Raji (cell line): ENCODE results near the gene GOLGA6L2.

ENCODE experiments used
- POLR2A ChIP-seq: IDR thresholded peaks from 2 replicates; pipeline ENCODE4 v1.6.1; 2011; ENCODE audit warnings: low read depth, low read length, control low read depth; ENCODE audit not compliant: insufficient read depth

The GOLGA6L2 gene

DNA sequence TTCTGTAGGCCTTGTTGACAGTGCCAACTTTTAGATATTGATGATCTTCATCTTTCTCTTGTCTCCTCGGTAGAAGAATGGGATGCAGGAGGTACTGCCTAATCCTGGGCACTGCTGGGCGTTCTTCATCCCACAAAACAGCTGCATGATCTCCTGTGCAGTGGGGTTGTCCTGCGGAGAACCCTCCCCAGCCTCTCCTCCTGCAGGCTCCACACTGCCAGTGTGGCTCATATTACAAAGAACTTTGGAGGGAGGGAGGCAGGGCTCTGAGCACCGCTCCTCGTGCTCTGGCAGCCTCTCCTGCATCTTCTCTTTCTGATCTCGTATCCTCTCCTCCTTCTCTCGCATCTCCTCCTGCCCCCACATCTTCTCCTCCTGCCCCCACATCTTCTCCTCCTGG is 7.5 kb downstream of the GOLGA6L2 start:
- TF ChIP-seq POLR2A = no peak

- no peak for TF ChIP-seq POLR2A
These were observed 8.1 kb downstream of the GOLGA6L2 start for GRCh38 chr15:23438816-23439466.

DNA sequence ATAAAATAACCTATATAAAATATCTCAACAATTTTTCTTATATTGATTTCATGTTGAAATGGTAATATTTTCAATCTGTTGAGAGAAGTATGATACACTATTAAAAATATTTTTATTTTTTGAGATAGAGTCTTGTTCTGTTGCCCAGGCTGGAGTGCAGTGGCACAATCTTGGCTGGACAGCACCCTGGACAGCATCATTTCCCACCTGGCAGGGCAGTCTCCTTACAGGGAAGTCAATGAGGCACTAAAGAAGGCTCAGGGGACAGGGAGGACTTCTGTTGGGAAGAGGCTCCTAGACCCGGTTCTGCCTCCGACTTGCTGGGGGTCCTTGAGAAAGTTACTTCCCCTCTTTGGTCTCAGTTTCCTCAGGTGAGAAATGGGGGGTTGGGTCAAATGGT is 9.4 kb downstream of the GOLGA6L2 start:
- no peak for TF ChIP-seq POLR2A

DNA sequence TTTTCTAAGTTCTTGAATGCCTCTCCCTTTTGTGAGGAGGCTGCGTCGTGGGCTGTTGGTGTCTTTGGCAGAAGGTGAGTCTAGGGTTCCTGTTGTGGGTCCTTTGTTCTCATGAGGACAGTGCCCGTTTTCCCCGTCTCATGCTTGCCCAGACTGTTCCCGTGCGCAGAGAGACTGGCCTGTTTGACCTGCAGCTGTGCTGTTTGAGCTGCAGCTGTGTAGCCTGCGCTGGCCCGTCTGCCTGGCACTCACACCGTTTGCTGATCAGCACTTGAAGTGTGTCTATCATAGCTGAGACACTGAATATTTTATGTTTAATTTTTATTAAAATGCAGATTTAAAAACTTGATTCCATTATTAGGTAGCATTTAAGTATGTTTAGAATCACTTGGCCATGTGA is 9.9 kb downstream of the GOLGA6L2 start:
- no peak for TF ChIP-seq POLR2A

DNA sequence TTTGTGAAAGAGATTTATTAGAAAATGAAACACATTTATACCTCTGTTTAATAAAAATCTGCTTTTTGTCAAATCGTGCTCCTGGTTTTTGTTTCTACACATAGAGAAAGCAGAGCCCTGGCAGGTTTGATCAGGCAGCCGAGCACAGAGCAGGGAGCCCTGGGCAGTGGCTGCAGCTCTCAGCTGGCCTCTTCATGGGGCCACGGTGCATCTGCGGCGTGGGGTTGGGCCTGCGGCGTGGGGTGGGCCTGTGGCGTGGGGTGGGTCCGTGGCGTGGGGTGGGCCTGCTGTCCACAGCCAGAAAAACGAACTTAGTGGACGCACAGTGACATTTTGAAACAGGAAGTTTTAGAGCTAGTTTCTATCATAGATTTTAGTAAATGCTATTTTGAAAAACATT is 10.6 kb downstream of the GOLGA6L2 start:
- TF ChIP-seq POLR2A = no peak

DNA sequence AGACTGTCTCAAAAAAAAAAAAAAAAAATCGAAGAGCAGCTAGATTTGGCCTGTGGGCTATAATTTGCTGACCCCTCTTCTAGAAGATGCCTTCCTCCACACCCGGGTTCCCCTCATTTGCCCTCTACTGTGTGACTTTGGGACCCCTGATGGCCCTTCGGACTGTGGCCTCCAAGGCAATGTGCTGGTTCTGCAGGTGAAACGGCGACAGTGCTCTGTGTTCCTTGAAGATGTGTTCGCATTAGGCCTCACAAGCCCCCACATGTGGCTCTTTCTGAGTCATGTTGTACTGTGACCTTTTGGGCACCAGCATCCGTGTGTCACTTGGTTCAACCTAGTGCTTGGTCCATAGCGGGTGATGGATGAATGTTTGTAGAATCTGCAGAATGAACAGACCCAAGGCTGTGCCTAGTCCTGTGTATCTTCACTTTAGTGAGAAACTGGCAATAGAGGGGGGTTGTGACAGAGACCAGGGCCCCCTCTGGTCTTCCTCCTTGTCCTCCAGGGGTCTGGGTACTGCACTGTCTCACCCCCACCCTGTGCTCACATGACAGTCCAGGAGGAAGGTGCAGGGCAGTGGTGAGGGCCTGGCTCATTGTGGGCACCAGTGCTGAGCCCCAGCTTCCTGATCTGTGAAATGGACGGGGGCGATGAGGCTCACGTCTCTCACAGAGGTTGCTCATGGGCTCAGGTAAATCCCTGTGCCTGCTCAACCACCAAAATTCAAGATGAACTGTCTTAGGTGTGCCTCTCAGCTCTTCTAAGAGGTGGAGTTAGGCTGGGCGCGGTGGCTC is 22.7 kb downstream of the GOLGA6L2 start:
- no peak for TF ChIP-seq POLR2A

DNA sequence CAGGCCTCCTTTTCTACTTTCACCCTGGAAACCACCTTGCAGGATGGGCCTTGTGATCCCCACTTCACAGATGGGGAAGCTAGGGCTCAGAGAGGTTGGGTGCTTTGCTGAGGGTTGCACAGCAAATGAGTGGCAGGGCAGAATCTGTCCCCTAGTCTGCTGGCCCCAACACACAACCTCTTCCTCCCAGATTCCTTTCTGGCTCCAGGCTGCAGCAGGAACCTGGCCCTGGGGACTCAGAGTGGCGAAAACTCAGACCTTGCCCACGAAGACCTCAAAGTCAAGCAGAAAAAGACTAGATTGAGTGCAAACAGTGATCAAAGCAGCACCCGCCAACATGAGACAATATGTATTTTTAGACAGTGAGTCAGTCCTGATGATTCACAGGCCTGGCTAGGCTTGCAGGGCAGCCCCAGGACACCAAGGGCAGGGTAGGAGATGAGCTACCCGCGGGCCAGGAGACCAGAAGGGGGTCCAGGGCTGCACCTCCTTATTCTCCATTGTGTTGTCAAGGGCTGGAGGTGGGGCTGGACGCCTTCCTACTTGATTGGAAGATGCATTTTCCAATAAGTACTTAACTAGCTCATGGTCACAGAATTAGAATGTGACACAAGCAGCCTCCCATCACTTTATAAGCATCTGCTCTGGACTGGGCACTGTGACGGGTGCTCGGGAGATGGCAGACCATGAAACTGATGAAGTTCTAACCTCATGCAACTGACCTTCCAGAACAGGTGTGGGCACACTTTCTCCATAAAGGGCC is 23.9 kb downstream of the GOLGA6L2 start:
- TF ChIP-seq POLR2A = no peak

DNA sequence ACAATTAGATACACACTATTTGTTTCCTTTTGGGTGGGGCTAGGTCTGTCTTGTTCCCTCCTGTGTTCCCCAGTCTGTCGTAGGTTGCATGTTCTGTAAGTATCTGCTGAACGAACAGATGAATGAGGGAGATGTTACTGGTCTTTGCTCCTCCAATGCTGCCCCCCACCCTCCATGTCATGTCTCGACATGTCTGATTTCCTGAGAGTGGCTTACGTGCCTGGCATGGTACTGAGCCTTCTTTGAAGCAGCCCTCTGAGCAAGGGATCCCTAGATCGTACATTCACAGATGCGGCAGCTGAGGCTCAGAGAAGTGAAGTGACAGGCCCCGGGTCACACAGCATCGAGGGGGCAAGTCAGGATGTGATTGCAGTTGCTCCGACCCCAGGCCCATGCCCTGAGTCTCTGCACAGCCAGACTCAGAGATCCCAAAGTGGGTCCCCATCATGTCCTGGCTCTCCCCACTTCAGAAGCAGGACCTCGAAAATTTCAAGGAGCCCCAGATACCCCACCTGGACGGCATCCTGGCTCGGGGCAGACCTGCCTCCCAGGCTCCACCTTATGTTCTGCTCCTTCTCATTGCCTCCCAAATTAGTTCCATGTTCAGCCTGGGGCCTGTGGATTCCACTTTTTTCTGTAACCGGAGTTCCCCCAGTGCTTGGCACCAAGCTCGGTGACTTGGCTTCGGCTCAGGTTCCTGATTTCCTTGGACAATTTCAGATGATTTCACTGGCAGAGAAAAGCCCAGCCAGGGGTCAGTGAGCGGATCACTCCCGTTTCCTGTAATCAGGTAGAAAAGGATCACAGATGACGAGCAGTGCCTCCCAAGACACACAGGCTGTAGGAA is 24.7 kb downstream of the GOLGA6L2 start:
- TF ChIP-seq POLR2A = no peak

GRCh38 chr15:23420806-23421575 is 26.1 kb downstream of the GOLGA6L2 start:
- TF ChIP-seq POLR2A = no peak

GRCh38 chr15:23416349-23417276 is 30.4 kb downstream of the GOLGA6L2 start:
- TF ChIP-seq POLR2A = no peak

- TF ChIP-seq POLR2A = no peak
These were observed 31.6 kb downstream of the GOLGA6L2 start for GRCh38 chr15:23415321-23415865.

- no peak for TF ChIP-seq POLR2A
These were observed 35.2 kb downstream of the GOLGA6L2 start for GRCh38 chr15:23411841-23412240.

DNA sequence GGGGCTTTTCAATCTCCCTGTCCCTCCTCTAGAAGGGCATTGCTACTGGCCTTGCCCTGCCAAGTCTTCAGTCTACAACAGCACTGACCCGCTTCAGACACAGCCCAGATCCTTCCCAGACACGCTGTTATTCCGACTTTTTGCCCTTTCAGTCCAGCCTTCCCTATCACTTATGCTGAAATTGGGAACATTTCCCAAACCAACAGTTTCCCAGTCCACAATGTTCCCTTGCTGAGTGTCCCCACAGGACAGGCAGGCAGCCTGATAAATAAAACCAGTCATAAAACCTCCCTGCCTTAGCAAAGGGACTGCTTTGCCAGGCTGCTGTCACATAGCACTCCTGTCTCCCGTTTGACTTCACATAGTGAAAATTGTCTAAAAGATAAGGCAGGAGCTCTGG is 43.5 kb downstream of the GOLGA6L2 start:
- no peak for TF ChIP-seq POLR2A
